ENCODE measurements around the gene NRIP2. TPM values are rescaled to one million over a fixed set of nuclear protein-coding genes. Genes with fewer than 3 reads are reported as not detected.

NRIP2 gene
- total RNA-seq, 2 donors from 2014 or later, result 0.59 to 3.0 TPM

DNA sequence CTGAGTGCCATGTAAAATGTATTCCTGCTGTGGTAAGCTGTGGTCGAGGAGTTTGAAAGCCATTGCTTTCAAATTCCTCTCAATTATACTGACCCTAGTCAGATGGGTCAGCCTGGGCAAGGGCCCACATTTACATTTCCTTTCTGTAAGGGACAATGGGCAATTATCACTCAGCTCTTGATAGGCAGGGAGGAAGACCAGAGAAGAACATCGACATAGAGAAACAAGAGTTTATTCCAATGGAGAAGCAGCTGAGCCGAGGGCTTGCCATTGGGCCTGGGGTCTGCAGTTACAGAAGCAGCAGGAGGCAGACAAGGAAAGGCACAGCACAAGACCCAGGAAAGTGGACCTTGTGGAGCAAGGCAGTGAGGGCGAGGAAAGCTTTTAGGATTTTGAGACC lies 9.7 kb downstream of the NRIP2 start:
- TF ChIP-seq, protein P1, sequence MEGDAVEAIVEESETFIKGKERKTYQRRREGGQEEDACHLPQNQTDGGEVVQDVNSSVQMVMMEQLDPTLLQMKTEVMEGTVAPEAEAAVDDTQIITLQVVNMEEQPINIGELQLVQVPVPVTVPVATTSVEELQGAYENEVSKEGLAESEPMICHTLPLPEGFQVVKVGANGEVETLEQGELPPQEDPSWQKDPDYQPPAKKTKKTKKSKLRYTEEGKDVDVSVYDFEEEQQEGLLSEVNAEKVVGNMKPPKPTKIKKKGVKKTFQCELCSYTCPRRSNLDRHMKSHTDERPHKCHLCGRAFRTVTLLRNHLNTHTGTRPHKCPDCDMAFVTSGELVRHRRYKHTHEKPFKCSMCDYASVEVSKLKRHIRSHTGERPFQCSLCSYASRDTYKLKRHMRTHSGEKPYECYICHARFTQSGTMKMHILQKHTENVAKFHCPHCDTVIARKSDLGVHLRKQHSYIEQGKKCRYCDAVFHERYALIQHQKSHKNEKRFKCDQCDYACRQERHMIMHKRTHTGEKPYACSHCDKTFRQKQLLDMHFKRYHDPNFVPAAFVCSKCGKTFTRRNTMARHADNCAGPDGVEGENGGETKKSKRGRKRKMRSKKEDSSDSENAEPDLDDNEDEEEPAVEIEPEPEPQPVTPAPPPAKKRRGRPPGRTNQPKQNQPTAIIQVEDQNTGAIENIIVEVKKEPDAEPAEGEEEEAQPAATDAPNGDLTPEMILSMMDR (IDR thresholded peaks at IDR 0.05), result no peak
- no peaks in the 10 kb centered on the region for H3K4me1 ChIP-seq
- no peak for DNase-seq (ENCODE audit: low spot score)
- no peak overlapping the region for H3K4me3 ChIP-seq
- H3K36me3 ChIP-seq, result peaks cover 88% of the 10 kb centered on the region
- H3K27ac ChIP-seq, result no peak overlapping the region
- H3K9me3 ChIP-seq, result no peaks in the 10 kb centered on the region
- no peaks in the 10 kb centered on the region for H3K27me3 ChIP-seq

DNA sequence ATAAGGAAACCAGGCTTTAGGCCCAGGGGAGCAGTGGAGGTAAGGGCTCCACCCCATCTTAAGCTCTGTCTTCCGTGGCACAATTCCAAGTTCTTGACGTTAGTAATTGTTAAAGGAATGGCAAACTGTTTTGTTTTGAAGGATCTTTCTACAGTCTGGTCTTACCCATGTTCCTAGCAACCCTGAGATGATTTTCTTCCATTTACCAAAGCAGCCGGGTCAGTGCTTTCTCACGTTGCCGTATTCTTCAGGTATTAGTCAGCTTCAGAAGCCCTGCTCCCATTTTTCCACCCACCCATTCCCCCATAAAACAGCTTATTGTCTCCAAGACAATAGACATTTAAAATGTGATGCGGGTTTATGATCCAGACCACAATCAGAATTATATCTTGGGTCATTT lies 10.3 kb downstream of the NRIP2 start:
- Histone ChIP-seq H3K4me3 (no peak overlapping the region), H3K9me3 (no peaks in the 10 kb centered on the region), H3K27ac (no peak overlapping the region), H3K27me3 (no peaks in the 10 kb centered on the region), H3K36me3 (peaks cover 86% of the 10 kb centered on the region), H3K4me1 (no peaks in the 10 kb centered on the region)
- TF ChIP-seq, protein P1 (IDR thresholded peaks at IDR 0.05), result no peak
- DNase-seq (ENCODE audit: low spot score), result no peak

DNA sequence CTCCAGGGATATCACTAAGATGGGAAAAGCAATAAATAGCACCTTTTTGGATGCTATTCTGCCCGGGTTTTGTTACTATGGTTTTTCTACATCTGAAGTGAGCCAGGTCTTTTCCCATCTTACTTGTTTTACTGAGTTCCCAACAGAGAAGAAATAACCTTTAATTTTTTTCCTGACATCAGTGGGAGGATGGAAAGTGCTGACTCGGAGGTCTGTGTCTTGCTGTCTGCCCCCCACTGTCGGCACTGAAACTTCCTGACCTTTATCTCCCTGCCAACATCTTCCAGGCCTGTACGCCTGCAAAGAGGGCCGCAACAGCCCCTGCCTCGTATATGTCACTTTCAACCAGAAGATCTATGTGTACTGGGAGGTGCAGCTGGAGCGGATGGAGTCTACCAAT lies 11.4 kb downstream of the NRIP2 start:
- Histone ChIP-seq H3K4me1 (no peaks in the 10 kb centered on the region), H3K4me3 (no peak overlapping the region), H3K27me3 (no peaks in the 10 kb centered on the region), H3K27ac (no peak overlapping the region), H3K36me3 (peaks cover 89% of the 10 kb centered on the region), H3K9me3 (no peaks in the 10 kb centered on the region)
- TF ChIP-seq, protein P1 (IDR thresholded peaks at IDR 0.05), result no peak
- DNase-seq (ENCODE audit: low spot score), result no peak

DNA sequence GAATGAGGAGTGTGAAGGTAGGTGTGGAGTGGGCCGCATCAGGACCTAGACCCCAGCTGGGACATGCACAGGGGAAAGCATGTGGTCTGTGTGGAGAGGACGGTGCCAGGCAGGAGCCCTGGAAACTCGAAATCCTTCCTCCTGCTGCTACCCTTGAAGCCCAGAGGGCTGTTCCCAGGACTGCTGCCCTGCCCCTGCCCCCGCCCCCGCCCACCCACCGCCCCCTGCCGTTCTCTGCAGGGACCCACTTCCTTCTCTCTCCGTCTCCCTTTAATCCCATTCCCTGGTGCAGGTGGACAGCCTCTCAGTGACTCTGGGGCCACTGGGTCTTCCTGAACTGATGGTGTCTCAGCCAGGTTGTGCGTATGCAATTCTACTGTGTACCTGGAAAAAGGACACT lies 14.4 kb downstream of the NRIP2 start:
- Histone ChIP-seq H3K27me3 (no peaks in the 10 kb centered on the region), H3K27ac (no peak overlapping the region), H3K9me3 (no peaks in the 10 kb centered on the region), H3K4me3 (no peak overlapping the region), H3K36me3 (peaks cover 68% of the 10 kb centered on the region), H3K4me1 (no peaks in the 10 kb centered on the region)
- TF ChIP-seq, protein P1 (IDR thresholded peaks at IDR 0.05), result no peak
- DNase-seq (ENCODE audit: low spot score), result no peak

DNA sequence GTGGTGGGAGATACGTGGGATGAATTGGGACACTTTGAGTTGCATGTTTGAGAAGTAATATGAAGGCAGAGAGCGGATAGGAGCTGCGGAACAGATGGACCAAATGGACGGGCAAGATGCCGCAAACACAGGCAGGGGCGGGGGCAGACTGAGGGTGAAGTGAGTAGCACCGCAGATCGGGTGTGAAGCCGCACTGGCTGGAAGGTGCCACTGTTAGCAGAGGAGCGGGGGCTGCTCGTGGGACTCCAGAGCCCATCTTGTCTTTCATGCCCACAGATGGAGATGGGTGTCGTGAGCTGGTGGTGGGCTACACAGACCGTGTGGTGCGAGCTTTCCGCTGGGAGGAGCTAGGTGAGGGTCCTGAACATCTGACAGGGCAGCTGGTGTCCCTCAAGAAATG lies 15.0 kb downstream of the NRIP2 start:
- Histone ChIP-seq H3K9me3 (no peaks in the 10 kb centered on the region), H3K27me3 (no peaks in the 10 kb centered on the region), H3K36me3 (peaks cover 64% of the 10 kb centered on the region), H3K4me1 (no peaks in the 10 kb centered on the region), H3K27ac (no peak overlapping the region), H3K4me3 (no peak overlapping the region)
- DNase-seq (ENCODE audit: low spot score), result no peak
- TF ChIP-seq, protein P1 (IDR thresholded peaks at IDR 0.05), result no peak

Measured in right atrium auricular region (tissue), 2 donors.